IgD-negative memory B cell (primary cell): ENCODE results near the gene CIDEA. TPM values are rescaled to one million over a fixed set of nuclear protein-coding genes. Genes with fewer than 3 reads are reported as not detected.

Experiments used
- H3K27ac Mint-ChIP-seq, 3 donors: one replicate each; pipeline ENCODE4 v1.8.0; 2020 to 2022; ENCODE audit warnings: mild to moderate bottlenecking in 3 of 3, mixed read lengths in 3 of 3, moderate library complexity in 1 of 3
- H3K27me3 Mint-ChIP-seq: one replicate; pipeline ENCODE4 v1.8.0; 2021; ENCODE audit warnings: mixed read lengths
- H3K36me3 Mint-ChIP-seq: one replicate; pipeline ENCODE4 v1.8.0; 2020; ENCODE audit warnings: mild to moderate bottlenecking, mixed read lengths
- H3K4me1 Mint-ChIP-seq, 3 donors: one replicate each; pipeline ENCODE4 v1.8.0; 2020 to 2022; ENCODE audit warnings: mixed read lengths in 3 of 3, mild to moderate bottlenecking in 1 of 3
- H3K4me3 Mint-ChIP-seq, 4 donors: one replicate each; pipeline ENCODE4 v1.8.0; 2020 to 2022; ENCODE audit warnings: mild to moderate bottlenecking in 4 of 4, mixed read lengths in 4 of 4, moderate library complexity in 3 of 4
- H3K9me3 Mint-ChIP-seq, 3 donors: one replicate each; pipeline ENCODE4 v1.8.0; 2020 to 2021; ENCODE audit warnings: mixed read lengths in 3 of 3, mild to moderate bottlenecking in 1 of 3
- polyA plus RNA-seq: library from polyadenylated mRNA; unstranded; fragments of 300-500 nt; fragmentation: Illumina TruSeq; gene quantifications from one replicate; pipeline ENCODE4 v1.2.3, GENCODE V29; 2021

Gene CIDEA
- polyA plus RNA-seq, 1 donor from 2014 or later = not detected

DNA sequence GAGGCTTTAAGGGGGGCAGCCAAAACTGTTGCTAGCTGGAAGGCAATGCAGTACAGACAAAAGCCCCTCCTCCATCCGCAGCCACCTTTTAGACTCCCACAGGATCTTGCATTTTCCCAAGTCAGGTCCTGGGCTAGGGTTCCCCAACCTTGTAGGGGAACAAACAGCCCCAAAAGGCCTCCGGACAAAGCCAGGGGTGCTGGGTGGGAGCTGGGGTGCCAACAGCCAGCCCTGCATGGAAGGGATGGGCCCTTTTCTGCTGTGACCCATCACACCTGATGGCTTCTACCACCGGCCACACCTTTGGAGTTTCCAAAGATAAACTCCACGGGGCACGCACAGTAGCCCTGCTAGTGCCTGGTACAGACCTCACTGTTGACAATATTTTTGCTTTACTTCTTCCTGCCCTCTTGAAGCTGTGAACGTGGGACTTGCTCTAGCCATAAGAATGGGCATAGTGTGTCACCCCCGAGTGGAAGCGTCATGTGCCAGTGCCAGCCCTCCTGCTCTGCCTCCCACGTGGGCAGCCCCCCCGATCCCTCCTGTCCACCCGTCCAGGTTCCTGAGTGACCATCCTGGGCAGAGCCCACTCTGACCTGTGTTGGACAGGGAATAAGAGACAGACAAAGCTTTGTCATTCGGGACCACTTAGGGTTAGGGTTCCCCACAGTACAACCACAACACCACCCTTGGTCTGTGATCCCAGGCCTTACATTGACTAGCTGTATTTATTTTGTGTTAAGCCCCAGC, 72.7 kb downstream of the CIDEA start:
- H3K36me3 Mint-ChIP-seq = peaks cover 7% of the 10 kb centered on the region

More for the DNA sequence above, 72.7 kb downstream of the CIDEA start:
- Mint-ChIP-seq H3K9me3 (no peaks in the 10 kb centered on the region), H3K27ac (no peak overlapping the region), H3K27me3 (no peaks in the 10 kb centered on the region), H3K4me1 (peaks cover 0 to 3% (median 0%) of the 10 kb centered on the region in 3 donors), H3K4me3 (no peak overlapping the region)

Other genes with a start within 250 kb of the CIDEA start
- gene ANKRD62, start 160.5 kb upstream of the CIDEA start, polyA plus RNA-seq = not detected
- 25.1 TPM for gene TUBB6, start 53.9 kb downstream of the CIDEA start, polyA plus RNA-seq
- gene AFG3L2, start 122.9 kb downstream of the CIDEA start, polyA plus RNA-seq = 27.9 TPM
- gene PRELID3A, start 153.6 kb downstream of the CIDEA start, polyA plus RNA-seq = 0.29 TPM